VCaP (cell line): Measurements from ENCODE around the gene LYRM2.

ENCODE experiments used
- H3K27ac ChIP-seq: fragments of 450-650 bp; 2 replicates; pipeline ENCODE4 v1.5.1; 2017
- CTCF ChIP-seq: fragments of 450-650 bp; conservative IDR thresholded peaks from 2 replicates; pipeline ENCODE4 v1.5.1; 2017; ENCODE audit warnings: mild to moderate bottlenecking, moderate library complexity

LYRM2 gene

GRCh38 chr6:89555806-89556205 is 82.7 kb downstream of the LYRM2 start:
- no peak for TF ChIP-seq CTCF
- no peak overlapping the region for H3K27ac ChIP-seq

GRCh38 chr6:89555031-89555430 is 83.5 kb downstream of the LYRM2 start:
- no peak overlapping the region for H3K27ac ChIP-seq
- no peak for TF ChIP-seq CTCF

GRCh38 chr6:89554106-89554505 is 84.4 kb downstream of the LYRM2 start:
- no peak overlapping the region for H3K27ac ChIP-seq
- TF ChIP-seq CTCF: no peak

GRCh38 chr6:89553431-89553830 is 85.1 kb downstream of the LYRM2 start:
- TF ChIP-seq CTCF: no peak
- no peak overlapping the region for H3K27ac ChIP-seq

GRCh38 chr6:89547281-89547680 is 91.3 kb downstream of the LYRM2 start:
- no peak overlapping the region for H3K27ac ChIP-seq
- no peak for TF ChIP-seq CTCF

- H3K27ac ChIP-seq: no peak overlapping the region
- TF ChIP-seq CTCF: no peak
Measured at GRCh38 chr6:89542866-89543265, 95.7 kb downstream of the LYRM2 start.

GRCh38 chr6:89542081-89542857 is 96.3 kb downstream of the LYRM2 start:
- TF ChIP-seq CTCF: no peak
- no peak overlapping the region for H3K27ac ChIP-seq
